WTC11 (cell line): Measurements from ENCODE around the gene SCG5. TPM values are rescaled to one million over a fixed set of nuclear protein-coding genes. Genes with fewer than 3 reads are reported as not detected.

Experiments
- ATAC-seq: fragments of 200-7000 bp; cut with Tn5 transposase; 2 replicates; pipeline ENCODE4 v1.10.0; 2021; ENCODE audit warnings: mild to moderate bottlenecking, moderate library complexity
- CTCF ChIA-PET: fragments of 300-600 bp; sonication (Branson Sonifier 250); formaldehyde crosslinking; loops from one replicate; lab custom pipeline; 2021; ENCODE audit warnings: antibody characterized with exemption; lab: Charles Lee
- POLR2A ChIA-PET: fragments of 350-600 bp; sonication (Branson Sonifier 250); formaldehyde crosslinking; loops from one replicate; lab custom pipeline; 2021; ENCODE audit warnings: antibody characterized with exemption; lab: Charles Lee
- DNase-seq: peaks from one replicate; pipeline ENCODE4 v3.0.0; 2021; ENCODE audit warnings: low spot score
- H3K27ac Mint-ChIP-seq: 2 replicates; pipeline ENCODE4 v1.8.0; 2021; ENCODE audit warnings: mixed read lengths
- H3K27me3 Mint-ChIP-seq: 2 replicates; pipeline ENCODE4 v1.8.0; 2021; ENCODE audit warnings: low read depth, mild to moderate bottlenecking, moderate library complexity, mixed read lengths
- H3K36me3 Mint-ChIP-seq: 2 replicates; pipeline ENCODE4 v1.8.0; 2021; ENCODE audit warnings: mixed read lengths
- H3K4me1 Mint-ChIP-seq: 2 replicates; pipeline ENCODE4 v1.8.0; 2022; ENCODE audit warnings: mixed read lengths
- H3K4me3 Mint-ChIP-seq: 2 replicates; pipeline ENCODE4 v1.8.0; 2021; ENCODE audit warnings: mild to moderate bottlenecking, moderate library complexity, mixed read lengths
- H3K9me3 Mint-ChIP-seq: 2 replicates; pipeline ENCODE4 v1.8.0; 2021; ENCODE audit warnings: mixed read lengths
- ATF1 ChIP-seq: sonication (generic); formaldehyde crosslinking; IDR thresholded peaks from 2 replicates; pipeline ENCODE4 v1.8.1; 2023; ENCODE audit warnings: mild to moderate bottlenecking, moderate library complexity, missing genetic modification reagents
- CBFB ChIP-seq: sonication (generic); formaldehyde crosslinking; IDR thresholded peaks from 2 replicates; pipeline ENCODE4 v1.8.1; 2022; ENCODE audit warnings: mild to moderate bottlenecking, low read depth, missing genetic modification reagents
- EMX1 ChIP-seq: fragments of 250-450 bp; sonication (Bioruptor Pico); IDR thresholded peaks from 2 replicates; pipeline ENCODE4 v1.8.0; 2021; ENCODE audit warnings: mild to moderate bottlenecking
- FOXP1 ChIP-seq: sonication (generic); formaldehyde crosslinking; IDR thresholded peaks from 2 replicates; pipeline ENCODE4 v1.8.0; 2022; ENCODE audit warnings: missing genetic modification reagents, mild to moderate bottlenecking, moderate library complexity, borderline replicate concordance
- GTF2I ChIP-seq: fragments of 250-450 bp; sonication (Bioruptor Pico); conservative IDR thresholded peaks from 2 replicates; pipeline ENCODE4 v1.4.0; 2021; ENCODE audit warnings: mild to moderate bottlenecking
- HMGA2 ChIP-seq: fragments of 250-450 bp; sonication (Bioruptor Pico); IDR thresholded peaks from 2 replicates; pipeline ENCODE4 v1.4.0; 2021; ENCODE audit warnings: mild to moderate bottlenecking, moderate library complexity
- IRF2 ChIP-seq: sonication (generic); formaldehyde crosslinking; IDR thresholded peaks from 2 replicates; pipeline ENCODE4 v1.8.0; 2022; ENCODE audit warnings: low read depth, missing genetic modification reagents, borderline replicate concordance
- NFATC4 ChIP-seq: fragments of 250-450 bp; sonication (Bioruptor Pico); IDR thresholded peaks from 2 replicates; pipeline ENCODE4 v1.9.0; 2021; ENCODE audit warnings: mild to moderate bottlenecking
- NFYB ChIP-seq: sonication (generic); formaldehyde crosslinking; conservative IDR thresholded peaks from 2 replicates; pipeline ENCODE4 v1.8.0; 2022; ENCODE audit warnings: low read depth, missing genetic modification reagents
- NR2C2 ChIP-seq: sonication (generic); formaldehyde crosslinking; IDR thresholded peaks from 2 replicates; pipeline ENCODE4 v1.8.0; 2022; ENCODE audit warnings: mild to moderate bottlenecking, missing genetic modification reagents
- NR3C1 ChIP-seq: sonication (generic); formaldehyde crosslinking; conservative IDR thresholded peaks from 2 replicates; pipeline ENCODE4 v1.8.1; 2023; ENCODE audit warnings: low read depth, mild to moderate bottlenecking, missing genetic modification reagents
- PRRX2 ChIP-seq: fragments of 250-450 bp; sonication (Bioruptor Pico); IDR thresholded peaks from 2 replicates; pipeline ENCODE4 v1.8.0; 2021; ENCODE audit warnings: mild to moderate bottlenecking
- RELA ChIP-seq: sonication (generic); formaldehyde crosslinking; IDR thresholded peaks from 2 replicates; pipeline ENCODE4 v1.8.1; 2022; ENCODE audit warnings: missing genetic modification reagents, mild to moderate bottlenecking, borderline replicate concordance
- RORB ChIP-seq: fragments of 250-450 bp; sonication (Bioruptor Pico); IDR thresholded peaks from 2 replicates; pipeline ENCODE4 v1.9.0; 2021; ENCODE audit warnings: mild to moderate bottlenecking
- SMAD3 ChIP-seq: sonication (generic); formaldehyde crosslinking; IDR thresholded peaks from 2 replicates; pipeline ENCODE4 v1.8.0; 2022; ENCODE audit warnings: missing genetic modification reagents, mild to moderate bottlenecking, borderline replicate concordance
- SP1 ChIP-seq: sonication (generic); formaldehyde crosslinking; conservative IDR thresholded peaks from 2 replicates; pipeline ENCODE4 v1.8.1; 2022; ENCODE audit warnings: missing genetic modification reagents
- ZBTB21 ChIP-seq: sonication (generic); formaldehyde crosslinking; IDR thresholded peaks from 2 replicates; pipeline ENCODE4 v1.8.1; 2023; ENCODE audit warnings: mild to moderate bottlenecking, missing genetic modification reagents, borderline replicate concordance
- ZNF219 ChIP-seq: sonication (generic); formaldehyde crosslinking; IDR thresholded peaks from 2 replicates; pipeline ENCODE4 v1.8.0; 2023; ENCODE audit warnings: missing genetic modification reagents, mild to moderate bottlenecking, borderline replicate concordance
- ZNF263 ChIP-seq: sonication (generic); formaldehyde crosslinking; IDR thresholded peaks from 2 replicates; pipeline ENCODE4 v1.8.1; 2022; ENCODE audit warnings: low read depth, mild to moderate bottlenecking, moderate library complexity, missing genetic modification reagents
- total RNA-seq: library from RNA; stranded (reverse); gene quantifications from 3 replicates; pipeline ENCODE4 v1.2.3, GENCODE V29; 2021
- TF ChIP-seq, protein P1 (sequence below): sonication (generic); formaldehyde crosslinking; IDR thresholded peaks from 2 replicates; pipeline ENCODE4 v1.8.0; 2022; ENCODE audit warnings: mild to moderate bottlenecking, missing genetic modification reagents
- TF ChIP-seq, protein P2 (sequence below): fragments of 250-450 bp; sonication (Bioruptor Pico); IDR thresholded peaks from 2 replicates; pipeline ENCODE4 v1.9.0; 2021; ENCODE audit warnings: moderate library complexity, mild to moderate bottlenecking, inconsistent platforms, borderline replicate concordance
- TF ChIP-seq, protein P3 (sequence below): sonication (generic); formaldehyde crosslinking; IDR thresholded peaks from 2 replicates; pipeline ENCODE4 v1.8.0; 2022; ENCODE audit warnings: mild to moderate bottlenecking, missing genetic modification reagents
- TF ChIP-seq, protein P4 (sequence below): sonication (generic); formaldehyde crosslinking; IDR thresholded peaks from 2 replicates; pipeline ENCODE4 v1.8.1; 2023; ENCODE audit warnings: mild to moderate bottlenecking, missing genetic modification reagents, moderate library complexity
- TF ChIP-seq, protein P5 (sequence below): sonication (generic); formaldehyde crosslinking; IDR thresholded peaks from 2 replicates; pipeline ENCODE4 v1.8.1; 2022; ENCODE audit warnings: mild to moderate bottlenecking, missing genetic modification reagents, moderate library complexity, borderline replicate concordance
- TF ChIP-seq, protein P6 (sequence below): fragments of 250-450 bp; sonication (Bioruptor Pico); IDR thresholded peaks from 2 replicates; pipeline ENCODE4 v2.1.2; 2022; ENCODE audit warnings: mild to moderate bottlenecking, moderate library complexity

SCG5 gene
- total RNA-seq, 1 experiment from 2014 or later: 14.2 TPM

DNA sequence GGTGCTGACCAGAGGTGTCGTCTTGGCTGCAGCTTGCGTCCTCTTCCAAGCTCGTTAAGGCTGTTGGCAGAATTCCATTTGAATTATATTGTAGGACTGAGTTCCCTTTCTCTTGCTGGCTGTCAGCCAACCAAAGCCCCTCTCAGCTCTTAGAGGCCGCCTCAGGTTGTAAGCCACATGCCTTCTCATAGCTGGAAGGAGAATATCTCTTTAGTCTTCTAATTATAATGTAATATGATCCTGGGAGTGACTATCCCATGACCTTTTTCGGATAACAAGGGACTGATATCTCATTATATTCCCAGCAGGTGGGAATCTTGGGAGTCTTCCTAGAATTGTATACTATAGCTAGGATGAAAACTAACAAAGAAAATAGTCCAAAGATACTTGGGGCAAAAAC, 4.8 kb downstream of the SCG5 start:
- Mint-ChIP-seq H3K9me3 (no peaks in the 10 kb centered on the region), H3K4me1 (peaks cover 41% of the 10 kb centered on the region), H3K27ac (no peak overlapping the region), H3K27me3 (no peaks in the 10 kb centered on the region), H3K4me3 (no peak overlapping the region), H3K36me3 (peaks cover 3% of the 10 kb centered on the region; the same call in 1 of the 2 replicates)
- no peak for DNase-seq
- no peak for TF ChIP-seq SP1 (CRISPR knock-in tag)
- no peak for TF ChIP-seq EMX1
- no peak for TF ChIP-seq NR3C1 (CRISPR knock-in tag)
- TF ChIP-seq, protein P1, sequence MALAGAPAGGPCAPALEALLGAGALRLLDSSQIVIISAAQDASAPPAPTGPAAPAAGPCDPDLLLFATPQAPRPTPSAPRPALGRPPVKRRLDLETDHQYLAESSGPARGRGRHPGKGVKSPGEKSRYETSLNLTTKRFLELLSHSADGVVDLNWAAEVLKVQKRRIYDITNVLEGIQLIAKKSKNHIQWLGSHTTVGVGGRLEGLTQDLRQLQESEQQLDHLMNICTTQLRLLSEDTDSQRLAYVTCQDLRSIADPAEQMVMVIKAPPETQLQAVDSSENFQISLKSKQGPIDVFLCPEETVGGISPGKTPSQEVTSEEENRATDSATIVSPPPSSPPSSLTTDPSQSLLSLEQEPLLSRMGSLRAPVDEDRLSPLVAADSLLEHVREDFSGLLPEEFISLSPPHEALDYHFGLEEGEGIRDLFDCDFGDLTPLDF: no peak
- TF ChIP-seq NFYB (CRISPR knock-in tag): no peak
- TF ChIP-seq SMAD3 (CRISPR knock-in tag): no peak
- TF ChIP-seq IRF2: no peak
- TF ChIP-seq ATF1 (CRISPR knock-in tag): no peak
- TF ChIP-seq, protein P2, sequence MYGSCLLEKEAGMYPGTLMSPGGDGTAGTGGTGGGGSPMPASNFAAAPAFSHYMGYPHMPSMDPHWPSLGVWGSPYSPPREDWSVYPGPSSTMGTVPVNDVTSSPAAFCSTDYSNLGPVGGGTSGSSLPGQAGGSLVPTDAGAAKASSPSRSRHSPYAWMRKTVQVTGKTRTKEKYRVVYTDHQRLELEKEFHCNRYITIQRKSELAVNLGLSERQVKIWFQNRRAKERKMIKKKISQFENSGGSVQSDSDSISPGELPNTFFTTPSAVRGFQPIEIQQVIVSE: no peak
- no peak for TF ChIP-seq HMGA2 (CRISPR knock-in tag)
- no peak for TF ChIP-seq PRRX2 (CRISPR knock-in tag)
- no peak for ATAC-seq
- ChIA-PET CTCF (interaction anchor here (1.2 kb wide), 1 partner anchor 17 kb away, joined by 4 read pairs; no protein-coding TSS in a partner anchor), POLR2A (no interaction called here)

DNA sequence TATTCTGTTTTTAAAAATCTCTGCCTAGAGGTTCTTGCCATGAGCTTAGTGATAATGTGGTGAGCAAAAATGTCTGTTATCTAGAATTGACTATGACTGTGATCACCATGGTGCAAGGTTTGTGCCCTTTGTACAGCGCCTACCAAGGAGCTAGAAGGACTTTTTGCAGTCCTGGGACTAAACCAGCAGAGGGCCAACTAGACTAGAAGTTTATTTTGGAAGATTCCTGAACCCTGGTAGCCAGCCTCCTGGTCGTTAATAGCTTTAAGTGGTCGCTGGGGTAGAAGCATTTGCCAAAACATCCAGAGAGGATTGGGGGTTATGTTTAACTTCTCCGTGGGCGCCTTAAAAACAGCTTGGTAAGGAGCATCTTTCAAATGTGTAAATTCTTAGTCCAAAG, 7.8 kb downstream of the SCG5 start:
- Mint-ChIP-seq H3K4me1 (peaks cover 39% of the 10 kb centered on the region), H3K4me3 (no peak overlapping the region), H3K27me3 (no peaks in the 10 kb centered on the region), H3K9me3 (no peaks in the 10 kb centered on the region), H3K36me3 (peaks cover under 1% of the 10 kb centered on the region; the same call in 1 of the 2 replicates), H3K27ac (no peak overlapping the region)
- ChIA-PET CTCF (interaction anchor here (0.5 to 3.3 kb wide), 26 partner anchors 8 to 643 kb away, joined by 3 to 35 read pairs (median 4); partner anchors contain the start of gene SCG5), POLR2A (no interaction called here)
- DNase-seq: no peak
- TF ChIP-seq HMGA2 (CRISPR knock-in tag) (no peak), RORB (CRISPR knock-in tag) (no peak), NFATC4 (CRISPR knock-in tag) (no peak), ZNF219 (CRISPR knock-in tag) (no peak), ZBTB21 (CRISPR knock-in tag) (no peak), FOXP1 (no peak), RELA (CRISPR knock-in tag) (no peak), SP1 (CRISPR knock-in tag) (no peak), ZNF263 (CRISPR knock-in tag) (no peak), CBFB (CRISPR knock-in tag) (no peak), GTF2I (CRISPR knock-in tag) (no peak), NR2C2 (CRISPR knock-in tag) (no peak)
- TF ChIP-seq, protein P3, sequence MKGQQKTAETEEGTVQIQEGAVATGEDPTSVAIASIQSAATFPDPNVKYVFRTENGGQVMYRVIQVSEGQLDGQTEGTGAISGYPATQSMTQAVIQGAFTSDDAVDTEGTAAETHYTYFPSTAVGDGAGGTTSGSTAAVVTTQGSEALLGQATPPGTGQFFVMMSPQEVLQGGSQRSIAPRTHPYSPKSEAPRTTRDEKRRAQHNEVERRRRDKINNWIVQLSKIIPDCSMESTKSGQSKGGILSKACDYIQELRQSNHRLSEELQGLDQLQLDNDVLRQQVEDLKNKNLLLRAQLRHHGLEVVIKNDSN (CRISPR knock-in tag): no peak
- TF ChIP-seq, protein P4, sequence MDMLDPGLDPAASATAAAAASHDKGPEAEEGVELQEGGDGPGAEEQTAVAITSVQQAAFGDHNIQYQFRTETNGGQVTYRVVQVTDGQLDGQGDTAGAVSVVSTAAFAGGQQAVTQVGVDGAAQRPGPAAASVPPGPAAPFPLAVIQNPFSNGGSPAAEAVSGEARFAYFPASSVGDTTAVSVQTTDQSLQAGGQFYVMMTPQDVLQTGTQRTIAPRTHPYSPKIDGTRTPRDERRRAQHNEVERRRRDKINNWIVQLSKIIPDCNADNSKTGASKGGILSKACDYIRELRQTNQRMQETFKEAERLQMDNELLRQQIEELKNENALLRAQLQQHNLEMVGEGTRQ (CRISPR knock-in tag): no peak
- TF ChIP-seq, protein P5, sequence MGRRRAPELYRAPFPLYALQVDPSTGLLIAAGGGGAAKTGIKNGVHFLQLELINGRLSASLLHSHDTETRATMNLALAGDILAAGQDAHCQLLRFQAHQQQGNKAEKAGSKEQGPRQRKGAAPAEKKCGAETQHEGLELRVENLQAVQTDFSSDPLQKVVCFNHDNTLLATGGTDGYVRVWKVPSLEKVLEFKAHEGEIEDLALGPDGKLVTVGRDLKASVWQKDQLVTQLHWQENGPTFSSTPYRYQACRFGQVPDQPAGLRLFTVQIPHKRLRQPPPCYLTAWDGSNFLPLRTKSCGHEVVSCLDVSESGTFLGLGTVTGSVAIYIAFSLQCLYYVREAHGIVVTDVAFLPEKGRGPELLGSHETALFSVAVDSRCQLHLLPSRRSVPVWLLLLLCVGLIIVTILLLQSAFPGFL (CRISPR knock-in tag): no peak
- TF ChIP-seq, protein P6, sequence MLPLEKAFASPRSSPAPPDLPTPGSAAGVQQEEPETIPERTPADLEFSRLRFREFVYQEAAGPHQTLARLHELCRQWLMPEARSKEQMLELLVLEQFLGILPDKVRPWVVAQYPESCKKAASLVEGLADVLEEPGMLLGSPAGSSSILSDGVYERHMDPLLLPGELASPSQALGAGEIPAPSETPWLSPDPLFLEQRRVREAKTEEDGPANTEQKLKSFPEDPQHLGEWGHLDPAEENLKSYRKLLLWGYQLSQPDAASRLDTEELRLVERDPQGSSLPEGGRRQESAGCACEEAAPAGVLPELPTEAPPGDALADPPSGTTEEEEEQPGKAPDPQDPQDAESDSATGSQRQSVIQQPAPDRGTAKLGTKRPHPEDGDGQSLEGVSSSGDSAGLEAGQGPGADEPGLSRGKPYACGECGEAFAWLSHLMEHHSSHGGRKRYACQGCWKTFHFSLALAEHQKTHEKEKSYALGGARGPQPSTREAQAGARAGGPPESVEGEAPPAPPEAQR (CRISPR knock-in tag): no peak
- peak; percentile 62 for ATAC-seq
